Stimulated activated CD4-positive, alpha-beta T cell treated with anti-CD3 and anti-CD28 coated beads, Interleukin-15, amount 100 ng/mL, for 48 hours (primary cell): ENCODE data around the gene ACBD6.
"Not testable (repeated sequence)": the region's sequence is repeated elsewhere in the genome, so short reads cannot be mapped to it uniquely, and the experiment has no call there.

Source experiments
- DNase-seq, 2 donors: peaks; one replicate each; pipeline ENCODE4 v3.0.0-alpha.2; 2020; ENCODE audit warnings: low read depth in 2 of 2

ACBD6 gene

DNA sequence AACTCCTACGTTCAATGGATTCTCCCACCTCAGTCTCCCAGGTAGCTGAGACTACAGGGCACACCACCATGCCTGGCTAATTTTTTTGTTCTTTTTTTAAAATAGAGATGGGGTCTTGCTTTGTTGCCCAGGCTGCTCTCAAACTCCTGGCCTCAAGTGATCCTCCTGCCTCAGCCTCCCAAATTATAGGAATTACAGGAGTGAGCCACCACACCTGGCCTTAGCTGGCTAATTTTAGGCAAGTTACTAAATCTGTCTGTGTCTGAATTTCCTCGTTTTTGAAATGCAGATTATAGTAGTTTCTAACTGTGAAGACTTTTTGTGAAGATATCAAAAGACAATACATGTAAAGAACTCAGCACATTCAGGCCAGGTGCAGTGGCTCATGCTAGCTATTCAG lies 13.7 kb downstream of the ACBD6 start:
- no peak for DNase-seq

DNA sequence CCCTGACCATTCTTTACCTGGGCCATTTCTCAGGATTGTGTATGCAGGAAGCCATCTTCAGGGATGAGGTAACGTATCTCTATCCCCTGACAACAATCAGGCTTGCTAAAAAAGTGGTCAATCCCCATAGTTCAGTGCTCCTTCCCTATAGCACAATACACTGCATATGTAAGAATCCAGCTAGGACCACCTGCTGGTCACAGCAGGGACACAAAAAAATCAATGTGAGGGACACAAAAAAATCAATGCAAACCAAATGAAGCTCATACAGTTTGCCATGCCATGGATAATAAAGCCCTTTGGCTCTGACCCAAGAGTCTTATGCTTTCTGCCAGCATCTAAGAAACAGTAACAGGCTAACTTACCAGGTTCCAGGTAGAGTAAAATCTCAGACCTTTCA lies 16.3 kb downstream of the ACBD6 start:
- no peak for DNase-seq

DNA sequence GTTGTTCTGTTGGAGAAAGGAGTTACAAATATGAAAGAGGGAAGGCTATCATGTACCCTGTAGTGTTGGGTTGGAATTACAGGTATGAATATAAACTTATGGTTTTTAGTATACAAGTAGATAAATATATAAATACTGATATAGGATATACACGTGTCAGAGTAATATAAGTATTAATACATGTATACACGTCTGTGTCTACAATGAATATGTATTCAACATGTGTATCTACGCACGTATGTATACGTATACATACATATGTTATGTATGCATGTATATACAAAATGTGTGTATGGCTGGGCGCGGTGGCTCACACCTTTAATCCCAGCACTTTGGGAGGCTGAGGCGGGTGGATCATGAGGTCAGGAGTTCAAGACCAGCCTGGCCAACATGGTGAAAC lies 17.9 kb downstream of the ACBD6 start:
- DNase-seq, result no peak

DNA sequence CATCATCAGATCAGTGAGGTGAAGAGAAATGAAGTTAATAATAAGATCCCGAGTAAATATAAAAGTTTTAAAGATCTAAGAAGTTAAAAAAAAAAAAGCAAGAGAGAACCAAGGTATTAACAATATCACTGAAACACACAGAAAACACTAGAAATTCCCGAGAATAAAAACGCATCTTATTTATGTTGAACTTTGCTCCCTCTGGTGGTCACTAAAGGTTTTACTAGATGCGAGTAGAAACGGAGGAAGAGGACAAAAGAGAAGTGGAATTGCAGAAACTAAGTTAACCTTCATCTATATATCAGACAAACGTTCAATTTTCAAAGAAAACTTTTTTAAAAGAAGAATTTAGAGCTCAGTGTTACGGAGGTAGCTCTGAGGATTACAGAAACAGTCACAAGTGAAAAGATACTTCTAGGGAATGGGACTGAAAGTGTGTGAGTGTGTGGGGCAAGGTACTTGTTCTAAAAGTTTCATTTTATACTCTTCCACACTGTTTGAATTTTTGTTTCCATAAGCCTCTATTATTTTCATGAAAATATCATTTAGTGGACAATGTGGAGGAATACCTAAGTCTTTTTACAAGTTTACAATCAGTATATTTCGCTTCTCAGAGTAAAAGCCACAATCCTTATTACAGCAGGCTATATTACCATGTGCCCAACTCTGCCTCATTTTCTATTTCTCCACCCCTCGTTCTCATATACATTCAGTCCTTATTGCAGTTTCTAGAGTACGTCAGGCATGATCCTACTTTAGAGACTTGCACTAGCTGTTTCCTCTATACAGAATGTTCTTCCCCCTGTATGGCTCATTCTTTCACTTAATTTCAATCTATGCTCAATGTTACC lies 19.7 kb downstream of the ACBD6 start:
- DNase-seq, result no peak

DNA sequence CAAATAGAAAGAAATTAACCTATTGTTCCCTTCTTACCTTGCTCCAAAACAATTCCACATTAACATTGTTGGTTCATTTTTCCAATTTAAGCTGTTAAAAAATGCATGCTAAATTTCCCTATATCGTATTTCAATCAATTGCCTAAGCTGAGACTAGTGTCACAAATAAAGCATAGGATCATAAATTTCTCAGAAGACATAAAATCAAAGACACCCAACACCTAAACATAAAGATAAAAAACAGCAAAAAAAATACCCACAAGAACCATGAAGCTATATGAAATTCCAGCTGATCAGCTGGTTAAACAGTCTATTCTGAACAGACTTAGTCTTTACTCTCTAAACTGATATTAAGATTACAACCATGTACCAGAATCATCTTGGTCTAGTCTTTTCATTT lies 32.3 kb downstream of the ACBD6 start:
- DNase-seq, result no peak

DNA sequence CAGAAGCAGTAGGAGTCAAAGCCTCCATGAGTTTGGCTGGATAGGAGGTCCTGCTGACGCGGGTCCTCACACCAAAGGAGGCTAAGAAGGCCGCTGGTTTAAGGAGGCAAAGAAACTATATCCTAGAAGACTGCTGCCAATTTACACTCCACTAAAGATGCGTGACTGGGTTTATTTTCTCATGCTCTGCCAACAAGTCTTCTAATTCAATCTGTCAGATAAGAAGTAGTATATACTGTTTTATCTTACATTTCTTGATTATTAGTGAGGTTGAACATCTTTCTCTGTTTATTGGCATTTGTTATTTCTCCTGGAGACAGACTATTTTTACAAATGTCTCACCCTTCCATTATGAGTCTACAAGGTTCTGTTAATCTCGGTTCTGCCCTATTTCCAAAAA lies 34.1 kb downstream of the ACBD6 start:
- no peak for DNase-seq

DNA sequence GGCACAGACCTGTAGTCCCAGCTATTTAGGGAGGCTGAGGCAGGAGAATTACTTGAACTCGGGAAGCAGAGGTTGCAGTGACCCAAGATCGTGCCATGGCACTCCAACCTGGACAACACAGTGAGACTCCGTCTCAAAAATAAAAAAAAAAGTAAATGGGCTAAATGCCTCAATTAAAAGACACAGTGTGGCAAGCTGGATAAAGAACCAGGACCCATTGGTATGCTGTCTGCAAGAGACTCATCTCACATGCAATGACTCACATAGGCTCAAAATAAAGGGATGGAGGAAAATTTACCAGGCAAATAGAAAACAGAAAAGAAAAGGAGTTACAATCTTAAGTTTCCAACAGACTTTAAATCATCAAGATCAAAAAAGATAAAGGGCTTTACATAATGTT lies 40.3 kb downstream of the ACBD6 start:
- no peak for DNase-seq

DNA sequence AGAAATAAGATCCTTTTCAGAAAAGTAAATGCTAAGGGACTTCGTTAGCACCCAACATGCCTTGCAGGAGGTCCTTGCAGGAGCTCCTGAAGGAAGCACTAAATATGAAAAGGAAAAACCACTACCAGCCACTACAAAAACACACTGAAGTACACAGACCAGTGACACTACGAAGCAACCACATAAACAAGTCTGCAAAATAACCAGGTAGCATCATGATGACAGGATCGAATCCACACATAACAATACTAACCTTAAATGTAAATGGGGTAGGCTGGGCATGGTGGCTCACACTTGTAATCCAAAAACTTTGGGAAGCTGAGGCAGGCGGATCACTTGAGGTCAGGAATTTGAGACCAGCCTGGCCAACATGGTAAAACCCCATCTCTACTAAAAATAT lies 40.7 kb downstream of the ACBD6 start:
- DNase-seq, result not testable (repeated sequence)

DNA sequence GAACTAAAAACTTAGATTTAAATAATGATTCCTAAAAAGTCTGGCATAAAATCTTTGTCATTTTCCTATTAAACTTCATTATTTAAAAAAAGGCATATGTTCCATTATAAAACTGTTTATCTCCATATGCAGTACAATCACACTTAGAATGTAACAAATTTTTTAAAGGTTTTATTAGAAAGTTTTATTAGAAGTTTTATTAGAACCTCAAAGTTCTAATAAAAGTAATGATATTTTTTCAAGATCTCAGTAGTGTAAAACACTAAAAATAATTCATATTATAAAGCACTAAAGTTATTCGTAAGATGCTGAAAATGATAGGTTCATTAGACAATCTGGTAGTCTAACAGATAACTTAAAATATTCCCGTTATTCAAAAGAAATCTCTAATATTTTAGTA lies 43.6 kb downstream of the ACBD6 start:
- DNase-seq, result no peak

DNA sequence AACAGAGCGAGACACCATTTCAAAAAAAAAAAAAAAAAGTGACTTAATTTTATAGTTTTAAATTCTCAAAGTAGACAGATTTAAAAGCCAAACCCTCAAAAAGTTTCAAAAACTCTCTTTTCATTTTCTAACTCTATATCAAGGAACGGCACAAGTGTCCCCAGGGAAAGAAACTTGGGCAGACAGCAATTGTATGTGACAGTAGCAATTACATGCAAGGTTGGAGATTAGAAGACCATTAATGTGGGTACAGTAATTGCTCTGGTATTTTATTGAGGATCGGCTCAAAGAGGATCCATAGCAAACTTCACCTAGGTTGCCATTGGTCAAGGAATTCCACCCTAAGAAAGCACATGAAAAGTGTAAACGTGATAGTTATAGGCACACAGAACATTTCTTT lies 46.2 kb downstream of the ACBD6 start:
- no peak for DNase-seq

DNA sequence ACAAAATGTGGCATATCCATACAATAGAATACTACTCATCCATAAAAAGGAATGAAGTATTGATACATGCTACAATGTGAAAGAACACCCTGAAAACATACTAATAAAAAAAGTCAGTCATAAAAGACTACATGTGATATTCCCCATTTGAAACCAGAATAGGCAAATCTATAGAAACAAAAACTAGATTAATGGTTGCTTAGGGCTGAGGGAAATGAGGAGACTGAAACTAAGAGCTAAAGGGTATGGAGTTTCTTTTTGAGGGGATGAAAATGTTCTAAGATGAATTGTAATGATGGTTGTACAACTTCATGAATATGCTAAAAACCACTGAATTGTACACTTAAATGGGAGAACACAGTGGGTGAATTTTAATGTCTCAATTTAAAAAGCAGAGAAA lies 50.9 kb downstream of the ACBD6 start:
- no peak for DNase-seq

DNA sequence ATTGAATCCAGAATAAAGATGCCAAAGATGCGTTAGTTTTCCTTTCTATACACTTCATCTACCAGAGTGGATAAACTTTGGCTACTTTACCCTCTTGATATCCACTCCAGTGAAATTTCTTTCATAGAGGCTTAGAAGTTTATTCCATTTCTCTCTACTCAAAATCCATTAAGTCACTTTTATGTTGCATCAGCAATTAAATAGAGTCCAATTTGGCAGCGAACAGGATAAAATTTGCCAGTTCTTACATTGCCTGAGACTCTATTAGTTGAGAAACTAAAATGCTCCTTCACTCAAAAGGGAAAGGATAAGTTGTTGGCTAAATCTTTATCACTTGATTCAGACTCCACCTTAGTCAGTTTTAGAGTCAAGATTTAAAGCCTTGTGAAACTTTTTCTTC lies 57.9 kb downstream of the ACBD6 start:
- no peak for DNase-seq

DNA sequence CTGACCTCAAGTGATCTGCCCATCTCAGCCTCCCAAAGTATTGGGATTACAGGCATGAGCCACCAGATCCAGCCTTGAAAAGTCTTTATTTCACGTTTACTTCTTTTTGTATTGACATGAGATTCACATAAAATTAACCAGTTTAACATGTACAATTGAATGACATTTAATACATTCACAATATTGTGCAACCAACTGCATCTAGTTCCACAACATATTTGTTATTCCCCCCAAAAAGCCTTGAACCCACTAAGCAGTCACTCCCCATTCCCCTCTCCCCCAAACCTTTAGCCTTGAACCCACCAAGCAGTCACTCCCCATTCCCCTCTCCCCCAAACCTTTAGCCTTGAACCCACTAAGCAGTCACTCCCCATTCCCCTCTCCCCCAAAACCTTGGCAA lies 62.0 kb downstream of the ACBD6 start:
- no peak for DNase-seq

DNA sequence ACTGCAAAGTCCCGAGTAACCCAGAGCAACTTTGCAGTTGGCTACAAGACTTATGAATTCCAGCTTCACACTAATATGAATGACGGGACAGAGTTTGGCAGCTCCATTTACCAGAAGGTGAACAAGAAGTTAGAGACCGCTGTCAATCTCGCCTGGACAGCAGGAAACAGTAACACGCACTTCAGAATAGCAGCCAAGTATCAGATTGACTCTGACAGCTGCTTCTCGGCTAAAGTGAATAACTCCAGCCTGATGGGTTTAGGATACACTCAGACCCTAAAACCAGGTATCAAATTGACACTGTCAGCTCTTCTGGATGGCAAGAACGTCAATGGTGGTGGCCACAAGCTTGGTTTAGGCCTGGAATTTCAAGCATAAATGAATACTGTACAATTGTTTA lies 66.8 kb downstream of the ACBD6 start:
- no peak for DNase-seq

DNA sequence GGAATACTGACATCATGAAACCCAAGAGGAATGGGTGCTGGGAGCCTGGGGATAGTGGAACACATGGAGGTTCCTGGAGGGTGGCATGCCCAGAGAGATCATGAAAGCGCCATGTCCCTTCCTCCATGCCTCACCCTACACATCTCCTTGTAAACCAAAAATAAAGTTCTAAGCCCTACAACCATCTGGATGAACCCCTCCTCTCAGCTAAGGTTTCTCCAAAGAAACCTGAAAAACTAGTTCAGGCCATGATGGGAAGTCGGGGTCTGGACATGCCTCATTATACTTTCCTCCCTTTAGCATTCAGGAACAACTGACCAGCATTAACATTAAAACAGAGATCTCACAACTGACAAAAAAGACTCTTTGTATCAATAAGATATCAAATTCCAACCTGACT lies 68.5 kb downstream of the ACBD6 start:
- no peak for DNase-seq

DNA sequence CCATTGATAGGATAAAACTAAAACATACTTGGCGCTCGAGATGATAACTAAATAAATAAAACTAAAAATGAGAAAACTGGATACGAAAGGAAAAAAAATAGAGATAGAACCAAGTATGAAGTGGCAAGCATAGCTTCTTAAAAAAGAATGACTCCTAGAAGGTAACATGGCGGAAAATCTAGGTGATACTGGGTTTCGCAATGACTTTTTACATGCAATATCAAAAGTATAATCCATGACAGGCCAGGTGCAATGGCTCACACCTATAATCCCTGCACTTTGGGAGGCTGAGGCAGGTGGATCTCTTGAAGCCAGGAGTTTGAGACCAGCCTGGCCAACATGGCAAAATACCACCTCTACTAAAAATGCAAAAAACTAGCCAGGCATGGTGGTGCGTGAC lies 70.7 kb downstream of the ACBD6 start:
- DNase-seq, result no peak

DNA sequence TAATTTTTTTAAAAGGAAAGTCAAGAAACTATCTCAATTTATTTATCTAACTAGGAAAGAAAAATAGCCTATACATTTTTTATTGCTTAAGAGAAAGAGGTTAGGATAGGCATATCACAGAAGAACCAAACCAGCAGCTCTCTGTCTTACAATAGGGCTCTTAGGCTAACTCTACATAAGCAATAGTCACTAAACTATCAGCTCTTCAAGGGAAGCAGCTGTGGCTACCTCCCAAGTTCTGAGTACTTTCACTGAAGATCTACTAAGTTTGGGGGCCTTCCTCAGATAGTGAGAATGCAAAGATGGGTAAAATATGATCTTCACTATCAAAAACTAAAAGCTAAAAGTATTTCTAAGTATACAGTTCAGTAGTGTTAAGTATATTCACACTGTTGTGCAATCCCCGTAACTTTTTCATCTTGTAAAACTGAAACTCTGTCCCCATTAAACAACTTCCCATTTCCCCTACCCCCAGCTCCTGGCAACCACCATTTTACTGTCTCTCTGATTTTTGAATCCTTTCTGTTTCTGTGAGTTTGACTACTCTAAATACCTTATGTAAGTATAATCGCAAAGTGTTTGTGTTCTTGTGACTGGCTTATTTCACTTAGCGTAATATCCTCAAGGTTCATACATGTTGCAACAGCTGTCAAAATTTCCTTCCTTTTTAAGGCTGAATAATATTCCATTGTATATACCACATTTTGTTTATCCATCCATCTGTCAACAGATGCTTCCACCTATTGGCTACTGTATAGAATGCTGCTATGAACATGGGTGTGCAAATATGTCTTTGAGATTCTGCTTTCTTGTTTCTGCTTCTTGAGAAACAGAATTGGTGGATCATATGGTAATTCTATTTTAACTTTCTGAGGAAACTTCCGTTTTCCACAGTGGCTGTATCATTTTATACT lies 73.3 kb downstream of the ACBD6 start:
- no peak for DNase-seq

DNA sequence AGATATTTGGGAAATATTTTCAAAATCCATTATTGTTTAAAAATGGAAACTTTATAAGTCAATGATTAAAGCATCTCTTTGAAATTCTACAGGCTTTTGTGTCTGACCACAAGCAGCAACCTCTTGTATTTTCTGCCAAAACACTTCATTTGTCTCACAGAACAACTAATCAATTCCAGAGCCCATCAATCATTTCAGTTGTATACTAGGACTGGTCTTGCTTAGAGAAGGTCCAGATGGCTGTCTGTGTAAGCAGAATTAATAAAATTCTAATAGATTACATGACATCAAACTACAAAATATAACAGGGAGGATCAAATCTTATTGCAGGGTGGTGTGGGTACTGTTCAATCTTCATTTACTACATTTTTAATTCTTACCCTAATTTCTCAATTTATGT lies 76.4 kb downstream of the ACBD6 start:
- DNase-seq, result no peak

DNA sequence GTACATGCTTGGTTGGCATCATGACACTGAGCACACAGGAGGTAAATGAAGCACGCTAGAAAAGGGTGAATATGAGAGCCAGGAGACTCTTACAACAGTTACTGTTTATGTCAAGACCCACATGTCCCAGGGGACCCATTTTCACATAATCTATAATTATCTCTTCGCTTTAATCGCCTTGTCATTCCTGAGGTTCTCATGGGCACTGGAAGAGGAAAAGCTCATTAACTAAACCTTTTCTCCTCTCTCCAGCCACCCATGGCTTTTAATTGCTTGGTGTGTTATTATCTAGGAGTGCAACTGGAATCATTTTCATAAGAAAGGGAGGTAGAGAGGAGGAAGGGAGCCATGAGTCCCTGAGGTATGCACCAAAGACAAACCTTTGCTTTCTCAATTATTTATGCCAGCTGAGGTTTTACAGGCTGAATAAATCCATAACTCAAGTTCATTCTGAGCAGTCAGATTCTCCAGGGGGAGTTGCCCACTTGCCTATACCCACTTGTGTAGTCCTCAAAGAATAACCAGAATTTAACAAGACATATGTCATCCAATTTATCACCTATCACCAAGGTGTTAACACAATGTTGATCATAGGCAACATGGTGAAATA lies 77.4 kb downstream of the ACBD6 start:
- no peak for DNase-seq

DNA sequence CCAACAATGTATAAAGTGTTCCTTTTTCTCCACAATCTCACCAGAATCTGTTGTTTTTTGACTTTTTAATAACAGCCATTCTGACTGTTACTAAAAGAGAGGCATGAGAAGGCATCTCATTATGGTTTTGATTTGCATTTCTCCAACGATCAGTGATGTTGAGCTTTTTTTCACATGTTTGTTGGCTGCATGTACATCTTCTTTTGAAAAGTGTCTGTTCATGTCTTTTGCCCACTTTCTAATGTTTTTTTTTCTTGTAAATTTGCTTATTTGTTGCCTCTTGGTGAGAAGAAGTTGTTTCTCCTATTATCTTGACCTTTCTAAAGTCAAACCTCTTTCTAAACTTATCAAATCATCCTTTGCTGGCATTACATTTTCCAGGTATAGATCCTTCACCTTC lies 80.8 kb downstream of the ACBD6 start:
- no peak for DNase-seq

DNA sequence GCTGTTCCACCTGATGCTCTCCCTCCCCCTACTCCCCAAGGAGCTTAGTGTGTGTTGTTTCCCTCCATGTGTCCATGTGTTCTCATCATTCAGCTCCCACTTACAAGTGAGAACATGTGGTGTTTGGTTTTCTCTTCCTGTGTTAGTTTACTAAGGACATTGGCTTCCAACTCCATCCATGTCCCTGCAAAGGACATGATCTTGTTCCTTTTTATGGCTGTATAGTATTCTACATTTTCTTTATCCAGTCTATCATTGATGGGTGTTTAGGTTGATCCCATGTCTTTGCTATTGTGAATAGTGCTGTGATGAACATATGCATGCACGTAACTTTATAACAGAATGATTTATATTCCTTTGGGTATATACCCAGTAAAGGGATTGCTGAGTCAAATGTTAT lies 81.2 kb downstream of the ACBD6 start:
- not testable (repeated sequence) for DNase-seq

DNA sequence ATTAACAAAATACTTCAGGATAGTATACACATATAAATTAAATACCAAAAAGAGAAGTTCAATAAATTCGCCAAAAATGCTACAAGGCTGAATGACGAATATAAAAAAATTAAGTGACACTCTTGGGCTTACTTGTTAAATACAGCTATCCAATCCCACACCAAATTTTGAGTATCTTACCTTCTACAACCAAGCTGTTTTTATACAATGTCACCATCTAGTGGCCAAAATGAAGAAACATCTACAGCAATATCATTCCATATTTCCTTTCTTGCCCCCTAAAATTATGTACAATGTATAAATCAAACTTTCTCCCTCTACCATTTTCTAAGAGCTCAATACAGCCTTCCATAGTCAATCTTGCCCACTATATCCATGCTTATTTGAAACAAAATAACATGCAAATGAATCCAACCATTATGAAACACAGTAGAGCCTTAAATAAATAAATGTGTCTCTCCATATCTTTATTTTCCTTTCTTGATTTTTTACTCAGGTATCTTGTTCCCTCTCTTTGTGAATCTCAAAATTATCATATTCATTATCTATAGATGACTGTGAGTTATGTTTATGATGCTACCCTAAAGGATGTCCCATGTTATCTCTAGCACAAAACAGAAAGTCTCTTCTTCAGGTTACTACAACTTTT lies 86.3 kb downstream of the ACBD6 start:
- no peak for DNase-seq
